Measurements from ENCODE around the gene FBF1.

DNA sequence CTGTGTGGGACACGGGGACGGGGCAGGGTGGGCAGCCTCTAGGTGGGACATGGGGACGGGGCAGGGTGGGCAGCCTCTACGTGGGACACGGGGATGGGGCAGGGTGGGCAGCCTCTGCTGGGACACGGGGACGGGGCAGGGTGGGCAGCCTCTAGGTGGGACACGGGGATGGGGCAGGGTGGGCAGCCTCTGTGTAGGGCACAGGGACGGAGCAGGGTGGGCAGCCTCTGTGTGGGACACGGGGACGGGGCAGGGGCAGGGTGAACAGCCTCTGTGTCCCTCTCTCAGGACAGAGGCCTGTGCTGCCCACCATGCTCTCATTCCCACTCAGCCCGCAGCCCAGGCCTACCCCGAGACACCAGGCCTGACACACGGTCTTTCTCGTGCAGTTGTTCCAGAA is 19.2 kb downstream of the FBF1 start:
- TF ChIP-seq CTCF (IDR thresholded peaks at IDR 0.05 in 8 of 11, conservative IDR thresholded peaks at IDR 0.05 in 3 of 11) (no peak), POLR2AphosphoS5 (IDR thresholded peaks at IDR 0.05) (no peak), POLR2A (IDR thresholded peaks at IDR 0.05) (no peak)
